Right lobe of liver (tissue), 6 donors: ENCODE measurements around the gene ESPNL. TPM values are rescaled to one million over a fixed set of nuclear protein-coding genes. Genes with fewer than 3 reads are reported as not detected.
A peak's percentile ranks its signal among the peaks of the same experiment; 100 is the strongest.

Experiments
- ATAC-seq, 4 donors: fragments of 200-7000 bp; cut with Tn5 transposase; one replicate each; pipeline ENCODE4 v1.9.1; 2020; ENCODE audit warnings: mild to moderate bottlenecking in 4 of 4, moderate library complexity in 4 of 4
- DNase-seq, 3 donors: peaks; one replicate each; pipeline ENCODE4 v3.0.0-alpha.2; 2020
- H3K27ac ChIP-seq, 3 donors: fragments of 200-600 bp; one replicate each; pipeline ENCODE4 v1.8.0; 2022
- H3K27me3 ChIP-seq, 2 donors: fragments of 200-600 bp; one replicate each; pipeline ENCODE4 v1.8.0; 2022
- H3K36me3 ChIP-seq, 4 donors: fragments of 200-600 bp; sonication (generic) in 1 of 4; one replicate each; pipeline versions ENCODE4 v1.5.1 to v1.8.0; 2017 to 2022; ENCODE audit warnings: control low read depth in 1 of 4
- H3K4me1 ChIP-seq, 4 donors: fragments of 200-600 bp; sonication (generic) in 1 of 4; one replicate each; pipeline versions ENCODE4 v1.5.1 to v1.8.0; 2017 to 2022; ENCODE audit warnings: control low read depth in 1 of 4
- H3K4me3 ChIP-seq, 3 donors: fragments of 200-600 bp; one replicate each; pipeline ENCODE4 v1.8.0; 2022
- H3K9me3 ChIP-seq, 4 donors: fragments of 200-600 bp; sonication (generic) in 1 of 4; one replicate each; pipeline versions ENCODE4 v1.5.1 to v1.8.0; 2017 to 2022; ENCODE audit warnings: control low read depth in 1 of 4
- POLR2A ChIP-seq: fragments of 450-650 bp; IDR thresholded peaks from one replicate; pipeline ENCODE4 v1.6.1; 2017; ENCODE audit warnings: antibody characterized with exemption, mild to moderate bottlenecking
- WGBS: methylation state at CpG from one replicate; pipeline ENCODE4 v1.1.6; 2018; ENCODE audit warnings: low coverage, low lambda C conversion rate; ENCODE audit not compliant: insufficient coverage; ENCODE audit errors: missing lambda C conversion rate; 5-methylcytosine and 5-hydroxymethylcytosine counted together
- intact Hi-C, 2 donors: fragments of 100-400 bp; cut with DNase I; formaldehyde crosslinking; loops; one replicate each; pipeline versions ENCODE4 v1.11.2 to v1.14.1; 2022
- total RNA-seq, 6 experiments: library from RNA; depleted of rRNA in 2 of 6; stranded (reverse); fragments of >200 nt in 2 of 6; fragmentation: NEBNext Ultra II Directional in 3 of 6; extraction: Animal tissue kit (Norgen Biotek cat#: 25700) in 3 of 6; gene quantifications; one replicate each; pipeline versions ENCODE4 v1.1.0 to v1.2.4, GENCODE V29; 2016 to 2023
- TF ChIP-seq, protein P1 (sequence below), 4 donors: fragments of 200-600 bp in 3 of 4; fragments of 450-650 bp in 1 of 4; IDR thresholded peaks; one replicate each; pipeline versions ENCODE4 v1.5.1 to v1.8.0; 2016 to 2022; ENCODE audit warnings: antibody characterized with exemption in 4 of 4, mild to moderate bottlenecking in 2 of 4
- donor health status: DM: no; HTN: yes; CAD: no.
- donor health status: DM: no; HTN: no; CAD: no.
- donor health status: DM: no; HTN: no; CAD: no.
- donor health status: DM: no; HTN: yes; CAD: no.
- donor health status: DM: no; HTN: yes; CAD: no.

ESPNL gene
- total RNA-seq, 6 experiments from 2014 or later, result 0.11 to 1.1 (median 0.50) TPM

- Histone ChIP-seq H3K4me1 (peaks cover 0 to 6% (median 0%) of the 10 kb centered on the region in 4 donors), H3K36me3 (no peaks in the 10 kb centered on the region), H3K9me3 (no peaks in the 10 kb centered on the region), H3K4me3 (no peak overlapping the region), H3K27ac (no peak overlapping the region), H3K27me3 (no peaks in the 10 kb centered on the region)
- no peak for TF ChIP-seq POLR2A
- peak in 2 of 3 donors; percentile 14 to 44 for DNase-seq
- intact Hi-C loops, result no loop called here
- no peak for ATAC-seq
- WGBS, result 85% methylated on average over 5 of the region's 14 CpGs
These were observed 33.6 kb downstream of the ESPNL start for GRCh38 chr2:238133499-238134392.

GRCh38 chr2:238134393-238134785 is 34.2 kb downstream of the ESPNL start:
- no peak overlapping the region for H3K27ac ChIP-seq
- H3K27me3 ChIP-seq, result no peaks in the 10 kb centered on the region
- peak in 1 of 3 donors; percentile 27 for DNase-seq
- peaks cover 0 to 6% (median 0%) of the 10 kb centered on the region in 4 donors for H3K4me1 ChIP-seq
- TF ChIP-seq POLR2A, result no peak
- TF ChIP-seq, protein P1, sequence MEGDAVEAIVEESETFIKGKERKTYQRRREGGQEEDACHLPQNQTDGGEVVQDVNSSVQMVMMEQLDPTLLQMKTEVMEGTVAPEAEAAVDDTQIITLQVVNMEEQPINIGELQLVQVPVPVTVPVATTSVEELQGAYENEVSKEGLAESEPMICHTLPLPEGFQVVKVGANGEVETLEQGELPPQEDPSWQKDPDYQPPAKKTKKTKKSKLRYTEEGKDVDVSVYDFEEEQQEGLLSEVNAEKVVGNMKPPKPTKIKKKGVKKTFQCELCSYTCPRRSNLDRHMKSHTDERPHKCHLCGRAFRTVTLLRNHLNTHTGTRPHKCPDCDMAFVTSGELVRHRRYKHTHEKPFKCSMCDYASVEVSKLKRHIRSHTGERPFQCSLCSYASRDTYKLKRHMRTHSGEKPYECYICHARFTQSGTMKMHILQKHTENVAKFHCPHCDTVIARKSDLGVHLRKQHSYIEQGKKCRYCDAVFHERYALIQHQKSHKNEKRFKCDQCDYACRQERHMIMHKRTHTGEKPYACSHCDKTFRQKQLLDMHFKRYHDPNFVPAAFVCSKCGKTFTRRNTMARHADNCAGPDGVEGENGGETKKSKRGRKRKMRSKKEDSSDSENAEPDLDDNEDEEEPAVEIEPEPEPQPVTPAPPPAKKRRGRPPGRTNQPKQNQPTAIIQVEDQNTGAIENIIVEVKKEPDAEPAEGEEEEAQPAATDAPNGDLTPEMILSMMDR (IDR thresholded peaks at IDR 0.05), result no peak
- 95% methylated on average over 4 of the region's 11 CpGs for WGBS
- no peaks in the 10 kb centered on the region for H3K9me3 ChIP-seq
- no peak overlapping the region for H3K4me3 ChIP-seq
- no peak for ATAC-seq
- H3K36me3 ChIP-seq, result no peaks in the 10 kb centered on the region
- intact Hi-C loops, result no loop called here

GRCh38 chr2:238135601-238136150 is 35.5 kb downstream of the ESPNL start:
- no peaks in the 10 kb centered on the region for H3K36me3 ChIP-seq
- WGBS, result 75% methylated on average over 7 of the region's 15 CpGs
- peaks cover 0 to 6% (median 0%) of the 10 kb centered on the region in 4 donors for H3K4me1 ChIP-seq
- TF ChIP-seq, protein P1 (IDR thresholded peaks at IDR 0.05), result no peak
- no peak for TF ChIP-seq POLR2A
- no peak for DNase-seq
- intact Hi-C loops, result no loop called here
- no peak for ATAC-seq
- no peak overlapping the region for H3K4me3 ChIP-seq
- H3K27me3 ChIP-seq, result no peaks in the 10 kb centered on the region
- no peak overlapping the region for H3K27ac ChIP-seq
- H3K9me3 ChIP-seq, result no peaks in the 10 kb centered on the region

GRCh38 chr2:238136820-238137537 is 36.8 kb downstream of the ESPNL start:
- H3K9me3 ChIP-seq, result no peaks in the 10 kb centered on the region
- no peaks in the 10 kb centered on the region for H3K36me3 ChIP-seq
- H3K27me3 ChIP-seq, result no peaks in the 10 kb centered on the region
- H3K27ac ChIP-seq, result peak overlapping the region in 2 of 3 donors; percentile 36 to 55
- no peak overlapping the region for H3K4me3 ChIP-seq
- peak; percentile 82 to 90 (median 85) for ATAC-seq
- TF ChIP-seq, protein P1 (IDR thresholded peaks at IDR 0.05), result no peak
- TF ChIP-seq POLR2A, result no peak
- peaks cover 0 to 6% (median 0%) of the 10 kb centered on the region in 4 donors for H3K4me1 ChIP-seq
- intact Hi-C loops, result no loop called here
- WGBS, result 68% methylated on average over 11 of the region's 14 CpGs
- DNase-seq, result peak; percentile 72 to 86 (median 83)
